DND-41 (cell line): ENCODE results near the gene VCAM1.

ENCODE experiments used
- ATAC-seq: fragments of 200-7000 bp; cut with Tn5 transposase; 3 replicates; pipeline ENCODE4 v1.9.1; 2021; ENCODE audit warnings: low read depth; ENCODE audit not compliant: insufficient read depth
- DNase-seq: peaks from one replicate; pipeline ENCODE4 v3.0.0-alpha.2; 2020
- H2AFZ ChIP-seq: 2 replicates; pipeline ENCODE4 v1.6.0; 2012; ENCODE audit warnings: low read depth, low read length
- H3K27ac ChIP-seq: 2 replicates; pipeline ENCODE4 v1.5.1; 2012; ENCODE audit warnings: low read length, inconsistent platforms
- H3K27me3 ChIP-seq: fragments of 200-600 bp; sonication (generic); 2 replicates; pipeline ENCODE4 v1.6.0; 2012; ENCODE audit warnings: low read length, mild to moderate bottlenecking, inconsistent platforms; ENCODE audit not compliant: insufficient read depth, poor library complexity
- H3K36me3 ChIP-seq: 2 replicates; pipeline ENCODE4 v1.5.1; 2012; ENCODE audit warnings: low read length, inconsistent platforms; ENCODE audit not compliant: insufficient read depth
- H3K4me1 ChIP-seq: 2 replicates; pipeline ENCODE4 v1.5.1; 2012; ENCODE audit warnings: mild to moderate bottlenecking, low read length; ENCODE audit not compliant: insufficient read depth
- H3K4me2 ChIP-seq: 2 replicates; pipeline ENCODE4 v1.6.0; 2012; ENCODE audit warnings: mild to moderate bottlenecking, moderate library complexity, low read length, inconsistent platforms; ENCODE audit not compliant: insufficient read depth
- H3K4me3 ChIP-seq, 2 experiments: fragments of 200-600 bp in 1 of 2; shearing (Covaris generic) in 1 of 2; 2 replicates each; pipeline ENCODE4 v1.5.1; 2012 to 2016; ENCODE audit warnings: inconsistent platforms in 2 of 2, low read length in 2 of 2, mild to moderate bottlenecking in 2 of 2, low read depth in 1 of 2, moderate library complexity in 1 of 2
- H3K79me2 ChIP-seq: 2 replicates; pipeline ENCODE4 v1.6.0; 2012; ENCODE audit warnings: low read length, inconsistent platforms; ENCODE audit not compliant: insufficient read depth
- H3K9ac ChIP-seq: 2 replicates; pipeline ENCODE4 v1.6.0; 2012; ENCODE audit warnings: low read depth, mild to moderate bottlenecking, inconsistent platforms, low read length, moderate library complexity
- H3K9me3 ChIP-seq: 2 replicates; pipeline ENCODE4 v1.5.1; 2012; ENCODE audit warnings: low read length, moderate library complexity, mild to moderate bottlenecking, inconsistent platforms; ENCODE audit not compliant: insufficient read depth, severe bottlenecking
- H4K20me1 ChIP-seq: 2 replicates; pipeline ENCODE4 v1.6.0; 2012; ENCODE audit warnings: low read length; ENCODE audit not compliant: insufficient read depth
- CTCF ChIP-seq: IDR thresholded peaks from 2 replicates; pipeline ENCODE4 v1.5.1; 2012; ENCODE audit warnings: borderline replicate concordance, low read length, moderate library complexity, mild to moderate bottlenecking; ENCODE audit not compliant: poor library complexity, severe bottlenecking; ENCODE audit errors: extremely low read depth
- EZH2 ChIP-seq: IDR thresholded peaks from 3 replicates; pipeline ENCODE4 v1.6.1; 2012; ENCODE audit warnings: borderline replicate concordance, low read depth, mild to moderate bottlenecking, moderate library complexity, low read length, inconsistent platforms; ENCODE audit not compliant: severe bottlenecking

The VCAM1 gene

GRCh38 chr1:100683448-100684349 is 35.8 kb upstream of the VCAM1 start:
- Histone ChIP-seq H3K4me1 (no peaks in the 10 kb centered on the region), H3K9me3 (no peaks in the 10 kb centered on the region), H3K4me3 (no peak overlapping the region), H3K9ac (no peak overlapping the region), H3K4me2 (no peak overlapping the region), H3K27ac (no peak overlapping the region), H3K27me3 (no peaks in the 10 kb centered on the region), H3K79me2 (no peaks in the 10 kb centered on the region), H4K20me1 (no peaks in the 10 kb centered on the region), H2AFZ (no peak overlapping the region), H3K36me3 (no peaks in the 10 kb centered on the region)
- TF ChIP-seq CTCF = no peak
- no peak for TF ChIP-seq EZH2
- ATAC-seq = no peak
- DNase-seq = no peak

GRCh38 chr1:100699744-100700143 is 19.8 kb upstream of the VCAM1 start:
- DNase-seq (no peak), ATAC-seq (no peak)
- H3K9ac ChIP-seq = no peak overlapping the region
- no peak overlapping the region for H2AFZ ChIP-seq
- H4K20me1 ChIP-seq = no peaks in the 10 kb centered on the region
- no peaks in the 10 kb centered on the region for H3K4me1 ChIP-seq
- H3K36me3 ChIP-seq = no peaks in the 10 kb centered on the region
- no peak overlapping the region for H3K27ac ChIP-seq
- H3K4me2 ChIP-seq = no peak overlapping the region
- no peak for TF ChIP-seq CTCF
- TF ChIP-seq EZH2 = no peak
- H3K27me3 ChIP-seq = no peaks in the 10 kb centered on the region
- H3K79me2 ChIP-seq = no peaks in the 10 kb centered on the region
- no peak overlapping the region for H3K4me3 ChIP-seq
- H3K9me3 ChIP-seq = no peaks in the 10 kb centered on the region

- DNase-seq (no peak), ATAC-seq (no peak)
- no peak overlapping the region for H2AFZ ChIP-seq
- H4K20me1 ChIP-seq = no peaks in the 10 kb centered on the region
- no peaks in the 10 kb centered on the region for H3K9me3 ChIP-seq
- H3K27me3 ChIP-seq = no peaks in the 10 kb centered on the region
- H3K36me3 ChIP-seq = no peaks in the 10 kb centered on the region
- no peak for TF ChIP-seq EZH2
- no peak for TF ChIP-seq CTCF
- H3K4me1 ChIP-seq = no peaks in the 10 kb centered on the region
- no peak overlapping the region for H3K4me3 ChIP-seq
- no peak overlapping the region for H3K4me2 ChIP-seq
- H3K9ac ChIP-seq = no peak overlapping the region
- H3K79me2 ChIP-seq = no peaks in the 10 kb centered on the region
- no peak overlapping the region for H3K27ac ChIP-seq
Measured at GRCh38 chr1:100700586-100700985, 19.0 kb upstream of the VCAM1 start.
